KMS-11 (cell line): ENCODE measurements around the gene PKD1.

Experiments
- H2AFZ ChIP-seq: fragments of 200-600 bp; sonication (generic); 2 replicates; pipeline ENCODE4 v1.6.1; 2016; ENCODE audit warnings: antibody characterized with exemption, mixed run types, low read depth
- H3K27ac ChIP-seq: fragments of 200-600 bp; sonication (generic); 2 replicates; pipeline ENCODE4 v1.6.1; 2016; ENCODE audit warnings: mild to moderate bottlenecking, mixed run types
- H3K27me3 ChIP-seq: fragments of 200-600 bp; sonication (generic); 2 replicates; pipeline ENCODE4 v1.6.1; 2017; ENCODE audit warnings: mild to moderate bottlenecking, low read depth, mixed run types, moderate library complexity; ENCODE audit not compliant: insufficient read depth
- H3K36me3 ChIP-seq: fragments of 200-600 bp; sonication (generic); 2 replicates; pipeline ENCODE4 v1.6.1; 2017; ENCODE audit warnings: mild to moderate bottlenecking, mixed run types; ENCODE audit not compliant: insufficient read depth
- H3K4me1 ChIP-seq: fragments of 200-600 bp; sonication (generic); 2 replicates; pipeline ENCODE4 v1.6.1; 2016; ENCODE audit warnings: mild to moderate bottlenecking, low read depth, mixed run types; ENCODE audit not compliant: poor library complexity, severe bottlenecking
- H3K4me2 ChIP-seq: fragments of 200-600 bp; sonication (generic); 2 replicates; pipeline ENCODE4 v1.7.0; 2016; ENCODE audit warnings: mild to moderate bottlenecking, mixed run types
- H3K4me3 ChIP-seq: fragments of 200-600 bp; sonication (generic); IDR thresholded peaks from 2 replicates; pipeline ENCODE4 v1.6.1; 2017; ENCODE audit warnings: low read depth, low read length, mixed read lengths; ENCODE audit not compliant: insufficient read depth
- H3K79me2 ChIP-seq: fragments of 200-600 bp; sonication (generic); 2 replicates; pipeline ENCODE4 v1.6.1; 2016; ENCODE audit warnings: low read depth, mixed run types; ENCODE audit not compliant: insufficient read depth
- H3K9ac ChIP-seq: fragments of 200-600 bp; sonication (generic); 2 replicates; pipeline ENCODE4 v1.6.1; 2016; ENCODE audit warnings: mild to moderate bottlenecking, mixed run types
- H4K20me1 ChIP-seq: fragments of 200-600 bp; sonication (generic); 2 replicates; pipeline ENCODE4 v1.6.1; 2016; ENCODE audit warnings: mild to moderate bottlenecking, mixed run types; ENCODE audit not compliant: insufficient read depth
- CTCF ChIP-seq: fragments of 200-600 bp; sonication (generic); conservative IDR thresholded peaks from 2 replicates; pipeline ENCODE4 v1.6.1; 2017; ENCODE audit warnings: low read depth, mild to moderate bottlenecking, antibody characterized with exemption, low read length, moderate library complexity, mixed read lengths

PKD1 gene

GRCh38 chr16:2081201-2082084 lies 54.3 kb downstream of the PKD1 start:
- Histone ChIP-seq H3K4me2 (no peak overlapping the region), H3K9ac (no peak overlapping the region), H3K27ac (no peak overlapping the region), H3K4me1 (no peaks in the 10 kb centered on the region), H3K4me3 (no peak overlapping the region), H3K36me3 (no peaks in the 10 kb centered on the region), H4K20me1 (no peaks in the 10 kb centered on the region), H3K27me3 (no peaks in the 10 kb centered on the region), H2AFZ (no peak overlapping the region), H3K79me2 (no peaks in the 10 kb centered on the region)
- no peak for TF ChIP-seq CTCF

GRCh38 chr16:2079991-2080390 lies 55.7 kb downstream of the PKD1 start:
- H2AFZ ChIP-seq: no peak overlapping the region
- H3K4me2 ChIP-seq: no peak overlapping the region
- H3K27ac ChIP-seq: no peak overlapping the region
- H4K20me1 ChIP-seq: no peaks in the 10 kb centered on the region
- H3K4me1 ChIP-seq: no peaks in the 10 kb centered on the region
- H3K9ac ChIP-seq: no peak overlapping the region
- H3K79me2 ChIP-seq: no peaks in the 10 kb centered on the region
- no peak overlapping the region for H3K4me3 ChIP-seq
- no peaks in the 10 kb centered on the region for H3K36me3 ChIP-seq
- no peaks in the 10 kb centered on the region for H3K27me3 ChIP-seq
- TF ChIP-seq CTCF: no peak

GRCh38 chr16:2079311-2079800 lies 56.3 kb downstream of the PKD1 start:
- Histone ChIP-seq H2AFZ (no peak overlapping the region), H3K79me2 (no peaks in the 10 kb centered on the region), H3K36me3 (no peaks in the 10 kb centered on the region), H4K20me1 (no peaks in the 10 kb centered on the region), H3K4me2 (no peak overlapping the region), H3K27ac (no peak overlapping the region), H3K9ac (no peak overlapping the region), H3K4me3 (no peak overlapping the region), H3K27me3 (no peaks in the 10 kb centered on the region), H3K4me1 (no peaks in the 10 kb centered on the region)
- no peak for TF ChIP-seq CTCF

GRCh38 chr16:2078691-2079090 lies 57.0 kb downstream of the PKD1 start:
- H3K27me3 ChIP-seq: no peaks in the 10 kb centered on the region
- no peaks in the 10 kb centered on the region for H3K4me1 ChIP-seq
- H4K20me1 ChIP-seq: no peaks in the 10 kb centered on the region
- H3K4me3 ChIP-seq: no peak overlapping the region
- H3K4me2 ChIP-seq: no peak overlapping the region
- H3K36me3 ChIP-seq: no peaks in the 10 kb centered on the region
- TF ChIP-seq CTCF: no peak
- H3K79me2 ChIP-seq: no peaks in the 10 kb centered on the region
- H3K9ac ChIP-seq: no peak overlapping the region
- H3K27ac ChIP-seq: no peak overlapping the region
- no peak overlapping the region for H2AFZ ChIP-seq
